Cardiac muscle cell (in vitro differentiated cells and primary cell): ENCODE measurements around the gene DKK3. TPM values are rescaled to one million over a fixed set of nuclear protein-coding genes. Genes with fewer than 3 reads are reported as not detected.

ENCODE experiments used
- DNase-seq, 2 donors: peaks; one replicate each; pipeline versions ENCODE4 v3.0.0 to v3.0.0-alpha.2; 2010 to 2017; ENCODE audit warnings: low read depth in 1 of 2, low spot score in 1 of 2
- H3K27ac ChIP-seq: fragments of 200-600 bp; sonication (generic); 2 replicates; pipeline ENCODE4 v1.5.1; 2016
- H3K27me3 ChIP-seq: fragments of 200-600 bp; sonication (generic); 2 replicates; pipeline ENCODE4 v1.6.0; 2016; ENCODE audit warnings: control low read depth
- H3K36me3 ChIP-seq: fragments of 200-600 bp; sonication (generic); 2 replicates; pipeline ENCODE4 v1.5.1; 2016; ENCODE audit warnings: control low read depth
- H3K4me1 ChIP-seq: fragments of 200-600 bp; sonication (generic); 2 replicates; pipeline ENCODE4 v1.8.1; 2017; ENCODE audit warnings: low read depth, mild to moderate bottlenecking, mixed run types
- H3K4me3 ChIP-seq: fragments of 200-600 bp; sonication (generic); 2 replicates; pipeline ENCODE4 v1.5.1; 2016; ENCODE audit warnings: mild to moderate bottlenecking
- H3K9me3 ChIP-seq: fragments of 200-600 bp; sonication (generic); 2 replicates; pipeline ENCODE4 v1.5.1; 2017; ENCODE audit warnings: low read depth, mild to moderate bottlenecking, control low read depth
- polyA plus RNA-seq: library from polyadenylated mRNA; unstranded; fragments of >200 nt; fragmentation: Nextera tagmentation; extraction: Ambion mirVana; gene quantifications from 2 replicates; pipeline ENCODE4 v1.2.1, GENCODE V29; 2016
- total RNA-seq: library from RNA; depleted of rRNA; stranded (reverse); fragments of >200 nt; gene quantifications from 2 replicates; pipeline ENCODE4 v1.2.3, GENCODE V29; 2016
- TF ChIP-seq, protein P1 (sequence below): IDR thresholded peaks from 2 replicates; pipeline ENCODE4 v1.5.1; 2012; ENCODE audit warnings: low read depth, mild to moderate bottlenecking, low read length

DKK3 gene
- total and polyA plus RNA-seq, 2 experiments from 2014 or later, result 180 to 238 TPM

DNA sequence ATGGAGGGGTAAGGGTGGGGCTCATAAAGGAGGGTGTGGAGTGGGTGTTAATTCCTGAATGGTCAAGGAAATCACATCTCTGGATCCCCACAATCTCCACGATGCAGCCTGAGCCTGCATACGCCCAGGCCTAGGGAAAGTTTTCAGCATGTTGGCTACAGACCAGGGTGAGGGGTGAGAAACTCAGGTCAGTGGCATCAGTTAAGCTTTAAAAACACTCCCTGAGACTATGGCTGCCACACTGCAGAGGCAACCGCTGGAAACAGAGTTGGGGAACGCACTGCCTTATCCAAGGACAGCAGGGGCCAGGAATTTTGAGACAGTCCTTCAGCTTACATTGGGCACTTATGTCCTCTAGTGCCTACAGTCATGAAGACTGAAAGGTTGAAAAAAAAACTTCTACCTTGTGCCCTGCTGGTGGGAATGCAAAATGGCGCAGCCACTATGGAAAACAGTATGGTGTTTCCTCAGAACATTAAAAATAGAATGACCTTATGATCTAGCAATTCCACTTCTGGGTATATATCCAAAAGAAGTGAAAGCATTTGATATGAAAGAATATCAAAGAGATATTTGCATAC is 19.7 kb downstream of the DKK3 start:
- peak in 1 of 2 donors; percentile 62 for DNase-seq
- Histone ChIP-seq H3K27ac (no peak overlapping the region), H3K27me3 (no peaks in the 10 kb centered on the region), H3K4me3 (no peak overlapping the region), H3K9me3 (no peaks in the 10 kb centered on the region), H3K4me1 (peaks cover 55% of the 10 kb centered on the region), H3K36me3 (no peaks in the 10 kb centered on the region)
- TF ChIP-seq, protein P1, sequence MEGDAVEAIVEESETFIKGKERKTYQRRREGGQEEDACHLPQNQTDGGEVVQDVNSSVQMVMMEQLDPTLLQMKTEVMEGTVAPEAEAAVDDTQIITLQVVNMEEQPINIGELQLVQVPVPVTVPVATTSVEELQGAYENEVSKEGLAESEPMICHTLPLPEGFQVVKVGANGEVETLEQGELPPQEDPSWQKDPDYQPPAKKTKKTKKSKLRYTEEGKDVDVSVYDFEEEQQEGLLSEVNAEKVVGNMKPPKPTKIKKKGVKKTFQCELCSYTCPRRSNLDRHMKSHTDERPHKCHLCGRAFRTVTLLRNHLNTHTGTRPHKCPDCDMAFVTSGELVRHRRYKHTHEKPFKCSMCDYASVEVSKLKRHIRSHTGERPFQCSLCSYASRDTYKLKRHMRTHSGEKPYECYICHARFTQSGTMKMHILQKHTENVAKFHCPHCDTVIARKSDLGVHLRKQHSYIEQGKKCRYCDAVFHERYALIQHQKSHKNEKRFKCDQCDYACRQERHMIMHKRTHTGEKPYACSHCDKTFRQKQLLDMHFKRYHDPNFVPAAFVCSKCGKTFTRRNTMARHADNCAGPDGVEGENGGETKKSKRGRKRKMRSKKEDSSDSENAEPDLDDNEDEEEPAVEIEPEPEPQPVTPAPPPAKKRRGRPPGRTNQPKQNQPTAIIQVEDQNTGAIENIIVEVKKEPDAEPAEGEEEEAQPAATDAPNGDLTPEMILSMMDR, result peak; percentile 20

DNA sequence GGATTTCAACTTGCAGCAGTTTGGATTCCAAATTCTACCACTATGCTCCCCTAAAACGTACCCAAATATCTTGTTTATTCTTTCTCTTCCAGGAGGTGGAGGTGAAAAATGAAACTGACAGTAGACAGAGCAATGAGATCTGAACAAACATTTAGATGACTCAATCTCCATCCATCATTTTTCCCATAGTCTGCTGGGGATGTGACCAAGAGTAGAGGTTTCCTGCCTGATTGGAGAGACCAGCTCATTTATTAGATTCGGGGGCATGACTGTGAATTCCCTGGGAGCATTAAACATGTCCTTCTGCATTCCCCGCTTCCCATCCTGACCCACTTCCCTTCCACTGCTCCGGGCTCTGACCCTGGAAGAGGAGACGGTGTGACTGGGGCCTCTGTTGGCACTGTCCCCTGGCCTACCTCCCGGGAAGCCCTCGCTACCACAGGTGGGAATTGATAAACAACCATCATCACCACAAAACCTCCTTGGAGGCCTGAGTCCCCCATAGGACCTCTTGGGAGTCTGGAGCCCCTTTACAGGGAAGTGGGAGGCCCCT is 20.3 kb downstream of the DKK3 start:
- no peaks in the 10 kb centered on the region for H3K36me3 ChIP-seq
- DNase-seq, result no peak
- H3K4me3 ChIP-seq, result no peak overlapping the region
- H3K9me3 ChIP-seq, result no peaks in the 10 kb centered on the region
- TF ChIP-seq, protein P1, result no peak
- no peaks in the 10 kb centered on the region for H3K27me3 ChIP-seq
- no peak overlapping the region for H3K27ac ChIP-seq
- peaks cover 49% of the 10 kb centered on the region for H3K4me1 ChIP-seq

DNA sequence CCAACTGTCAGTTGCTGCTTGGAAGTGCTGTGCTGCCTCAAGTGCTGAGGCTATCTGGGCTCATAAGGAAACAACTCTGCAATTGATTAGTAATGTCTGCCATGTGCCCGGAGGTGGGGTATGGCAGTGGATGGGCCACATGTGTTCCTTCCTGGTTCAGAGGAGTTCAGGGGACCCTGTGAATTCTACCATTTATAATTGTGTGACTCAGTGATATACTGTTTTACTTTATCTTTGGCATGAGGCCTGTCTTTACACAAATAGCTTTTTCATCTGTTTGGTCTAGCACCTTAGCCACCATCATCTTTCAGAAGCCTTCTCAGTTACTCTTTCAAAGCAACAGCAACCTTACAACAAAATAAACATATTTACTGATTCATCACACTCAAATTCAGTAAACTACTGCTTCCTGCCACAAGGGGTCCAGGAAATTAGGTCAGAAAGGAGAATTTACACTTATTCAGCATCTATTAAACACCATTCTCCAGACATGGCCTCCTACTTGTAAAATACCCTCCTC is 20.9 kb downstream of the DKK3 start:
- no peak overlapping the region for H3K27ac ChIP-seq
- H3K36me3 ChIP-seq, result no peaks in the 10 kb centered on the region
- DNase-seq, result peak in 1 of 2 donors; percentile 50
- H3K27me3 ChIP-seq, result no peaks in the 10 kb centered on the region
- H3K4me3 ChIP-seq, result no peak overlapping the region
- TF ChIP-seq, protein P1, result peak; percentile 55
- H3K9me3 ChIP-seq, result no peaks in the 10 kb centered on the region
- H3K4me1 ChIP-seq, result peaks cover 43% of the 10 kb centered on the region

DNA sequence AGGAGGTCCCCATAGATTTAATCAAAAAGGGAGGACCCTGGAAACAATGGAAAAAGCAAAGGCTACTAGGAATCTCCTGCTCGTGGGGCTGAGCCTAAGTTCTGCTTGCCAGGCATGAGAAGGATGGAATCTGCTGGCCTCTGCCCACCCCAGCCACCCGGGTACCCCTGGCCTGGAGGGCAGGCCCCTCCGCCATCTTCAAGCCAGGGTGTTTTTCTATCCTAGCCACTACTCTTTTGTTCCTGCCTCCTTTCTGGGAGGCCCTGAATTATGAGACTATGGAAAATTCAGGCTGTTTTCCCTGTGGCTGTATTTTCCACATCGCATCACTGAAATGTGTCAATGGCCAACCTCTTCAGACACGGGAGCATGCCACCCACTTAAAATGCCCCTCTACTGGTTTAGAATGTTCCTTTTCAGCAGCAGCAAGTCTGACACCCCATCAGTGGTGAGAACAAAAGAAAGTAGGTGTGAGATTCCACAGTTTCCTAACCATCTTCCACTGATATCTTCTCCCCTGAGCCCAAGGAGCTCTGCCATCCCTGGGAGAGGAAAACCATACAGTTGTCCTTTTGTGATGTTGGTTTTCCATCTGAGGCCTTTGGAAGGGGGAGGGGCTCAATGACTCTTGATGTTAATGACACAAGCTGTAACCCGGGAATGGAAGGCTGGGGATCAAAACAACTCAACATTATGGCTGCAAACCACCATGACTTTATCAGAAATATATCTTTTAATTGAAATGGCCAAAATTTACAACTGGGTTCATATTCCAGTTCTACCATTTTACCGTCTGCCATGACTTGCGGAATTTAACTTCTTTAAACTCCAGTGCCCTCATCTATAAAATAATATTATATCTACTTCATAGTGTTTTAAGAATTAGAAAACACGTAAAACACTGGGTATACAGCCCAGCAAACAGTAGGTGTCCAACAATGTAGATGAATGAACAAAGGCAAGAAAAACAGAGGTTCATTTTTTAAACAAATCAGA is 22.2 kb downstream of the DKK3 start:
- Histone ChIP-seq H3K27ac (peak overlapping the region; percentile 57), H3K9me3 (no peaks in the 10 kb centered on the region), H3K4me3 (no peak overlapping the region), H3K27me3 (no peaks in the 10 kb centered on the region), H3K36me3 (no peaks in the 10 kb centered on the region), H3K4me1 (peaks cover 30% of the 10 kb centered on the region)
- TF ChIP-seq, protein P1, result no peak
- no peak for DNase-seq

DNA sequence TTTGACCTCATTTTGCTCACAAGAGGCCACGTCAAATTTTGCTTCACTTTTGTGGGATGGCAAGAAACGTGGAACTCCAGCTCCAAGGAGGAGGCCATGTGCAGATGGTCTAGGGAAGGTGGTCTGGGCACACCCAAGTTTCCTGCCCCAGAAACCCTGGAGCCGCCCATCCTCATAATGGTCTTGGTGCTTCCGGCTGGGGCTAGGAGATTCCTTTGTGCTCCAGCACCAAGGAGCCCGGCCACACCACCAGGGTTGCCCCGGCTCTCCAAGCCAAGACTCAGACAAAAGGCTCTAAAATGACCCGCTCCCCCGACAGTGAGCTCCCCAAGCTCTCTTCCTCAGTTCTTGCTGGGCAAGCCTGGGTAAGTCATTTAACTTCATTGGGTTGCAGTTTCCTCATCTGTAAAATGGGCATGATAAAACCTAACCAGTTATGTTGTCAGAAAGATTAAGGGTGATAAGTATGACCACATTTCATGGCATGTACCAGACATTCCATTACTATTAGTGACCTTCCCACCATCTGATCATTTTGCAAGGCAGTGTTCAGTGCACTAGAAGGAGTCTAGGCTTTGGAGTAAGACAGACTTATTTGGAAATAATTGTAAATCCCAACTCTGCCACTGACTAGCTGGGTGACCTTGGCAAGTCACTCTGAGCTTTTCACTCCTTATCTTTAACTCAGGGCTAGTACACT is 23.3 kb downstream of the DKK3 start:
- TF ChIP-seq, protein P1, result no peak
- H3K4me3 ChIP-seq, result no peak overlapping the region
- H3K36me3 ChIP-seq, result no peaks in the 10 kb centered on the region
- DNase-seq, result peak in 1 of 2 donors; percentile 75
- no peaks in the 10 kb centered on the region for H3K9me3 ChIP-seq
- peaks cover 29% of the 10 kb centered on the region for H3K4me1 ChIP-seq
- H3K27ac ChIP-seq, result peak overlapping the region; percentile 57
- H3K27me3 ChIP-seq, result no peaks in the 10 kb centered on the region
